ENCODE measurements around the gene KDF1. TPM values are rescaled to one million over a fixed set of nuclear protein-coding genes. Genes with fewer than 3 reads are reported as not detected.
"Not testable (repeated sequence)": the region's sequence is repeated elsewhere in the genome, so short reads cannot be mapped to it uniquely, and the experiment has no call there.

The KDF1 gene
- total RNA-seq, 2 donors from 2014 or later: 0.27 TPM; not detected in 1

DNA sequence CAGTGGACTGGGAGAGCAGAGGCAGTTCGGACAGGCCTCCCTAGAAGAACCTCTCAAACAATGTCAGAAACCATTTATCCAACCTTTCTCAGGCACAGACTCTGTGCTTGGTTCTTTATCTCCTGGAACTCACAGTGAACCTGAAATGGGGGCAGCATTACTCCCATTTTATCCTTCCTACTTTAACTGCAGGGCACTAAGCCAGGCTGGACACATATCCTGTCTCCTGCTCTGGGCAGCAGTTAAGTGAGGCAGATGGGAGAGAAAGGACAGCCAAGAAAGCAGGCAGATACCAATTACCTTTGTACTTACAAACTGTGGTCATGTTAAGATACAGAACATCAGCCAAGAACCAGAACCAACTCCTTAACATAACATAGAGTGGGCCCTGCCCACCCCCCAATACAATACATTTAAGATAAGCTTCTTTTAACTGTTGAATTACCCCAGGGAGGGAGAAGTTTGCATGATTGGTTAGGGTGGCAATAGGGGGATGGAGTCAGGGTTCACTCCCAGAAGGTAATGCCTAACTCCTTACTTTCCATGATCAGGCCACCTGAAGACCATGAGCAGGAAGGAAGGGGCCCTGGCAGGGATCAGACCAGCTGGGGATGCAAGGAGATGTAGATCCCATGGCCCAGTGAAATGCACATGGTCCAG lies 10.9 kb downstream of the KDF1 start:
- peaks cover 10 to 18% of the 10 kb centered on the region in 2 donors for H3K36me3 Mint-ChIP-seq
- DNase-seq (ENCODE audit: low spot score in 2 of 2): no peak
- peak in 1 of 2 donors; percentile 4 for ATAC-seq
- peak overlapping the region in 1 of 2 donors; percentile 25 for H3K27ac Mint-ChIP-seq
- no peaks in the 10 kb centered on the region for H3K9me3 Mint-ChIP-seq

DNA sequence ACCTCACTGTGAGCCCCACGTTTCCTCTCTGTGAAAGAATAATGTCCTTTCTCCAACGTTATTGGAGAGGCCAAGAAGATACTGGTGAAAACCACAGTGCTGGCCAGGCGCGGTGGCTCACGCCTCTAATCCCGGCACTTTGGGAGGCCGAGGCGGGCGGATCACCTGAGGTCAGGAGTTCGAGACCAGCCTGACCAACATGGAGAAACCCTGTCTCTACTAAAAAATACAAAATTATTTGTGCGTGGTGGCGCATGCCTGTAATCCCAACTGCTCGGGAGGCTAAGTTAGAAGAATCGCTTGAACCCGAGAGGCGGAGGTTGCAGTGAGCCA lies 11.6 kb downstream of the KDF1 start:
- peaks cover 10 to 18% of the 10 kb centered on the region in 2 donors for H3K36me3 Mint-ChIP-seq
- not testable (repeated sequence) for H3K9me3 Mint-ChIP-seq; H3K27ac Mint-ChIP-seq; DNase-seq (ENCODE audit: low spot score in 2 of 2); ATAC-seq

DNA sequence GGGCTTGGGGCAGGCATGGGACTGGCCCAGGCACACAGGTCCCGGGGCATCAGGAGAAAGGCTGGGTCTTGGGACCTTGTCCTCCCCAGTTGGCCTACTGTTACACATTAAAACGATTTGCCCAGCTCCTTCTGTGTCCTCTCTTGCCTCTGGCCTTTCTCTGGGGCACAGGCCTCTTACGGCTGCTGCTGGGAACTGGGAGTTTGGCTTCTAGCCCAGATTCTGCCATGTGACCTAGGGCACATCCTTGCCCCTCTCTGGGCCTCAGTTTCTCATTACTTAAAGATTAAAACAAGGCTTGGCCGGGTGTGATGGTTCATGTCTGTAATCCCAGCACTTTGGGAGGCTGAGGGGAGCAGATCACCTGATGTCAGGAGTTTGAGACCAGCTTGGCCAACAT lies 14.0 kb downstream of the KDF1 start:
- ATAC-seq: no peak
- H3K9me3 Mint-ChIP-seq: no peaks in the 10 kb centered on the region
- H3K27ac Mint-ChIP-seq: peak overlapping the region in 1 of 2 donors; percentile 25
- H3K36me3 Mint-ChIP-seq: peaks cover 14 to 25% of the 10 kb centered on the region in 2 donors
- DNase-seq (ENCODE audit: low spot score in 2 of 2): no peak

DNA sequence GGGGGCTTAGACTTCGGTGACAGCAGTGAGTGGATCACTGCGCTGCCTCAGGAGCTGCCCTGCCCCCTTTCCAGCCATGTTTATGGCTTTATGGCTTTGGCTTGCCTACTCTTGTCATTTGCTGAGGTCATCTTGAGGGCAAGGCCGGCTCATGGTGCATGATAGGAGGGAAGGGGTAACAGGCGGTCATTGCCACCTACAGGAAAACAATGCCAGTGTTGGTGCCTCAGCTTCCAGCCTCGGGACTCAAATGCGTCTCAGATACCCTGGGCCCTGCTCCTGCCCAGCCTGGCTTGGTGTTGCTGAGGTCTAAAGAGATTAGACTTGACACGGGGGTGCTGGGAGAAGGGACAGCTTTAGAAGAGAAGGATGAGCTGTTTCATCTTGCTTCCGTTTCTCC lies 14.5 kb downstream of the KDF1 start:
- Mint-ChIP-seq H3K9me3 (no peaks in the 10 kb centered on the region), H3K36me3 (peaks cover 14 to 25% of the 10 kb centered on the region in 2 donors), H3K27ac (peak overlapping the region in 1 of 2 donors; percentile 52)
- DNase-seq (ENCODE audit: low spot score in 2 of 2) (no peak), ATAC-seq (no peak)

DNA sequence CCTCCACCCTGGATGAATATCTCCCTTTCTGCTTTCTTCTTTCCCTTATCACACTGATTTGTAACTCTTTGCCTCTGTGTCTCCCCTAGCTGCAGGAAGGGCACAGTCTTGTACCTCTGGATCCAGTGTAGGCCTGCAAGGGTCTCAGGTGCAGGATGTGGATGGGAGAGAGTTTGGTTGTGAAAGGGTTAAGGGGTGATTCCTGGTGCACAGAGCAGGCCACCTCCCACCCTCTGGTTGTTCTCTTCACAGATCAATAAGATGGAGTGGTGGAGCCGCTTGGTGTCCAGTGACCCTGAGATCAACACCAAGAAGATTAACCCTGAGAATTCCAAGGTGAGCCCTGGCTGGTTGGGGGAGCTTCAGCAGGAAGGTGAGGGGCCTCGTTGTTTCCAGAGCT lies 15.1 kb downstream of the KDF1 start:
- peak overlapping the region; percentile 17 to 52 for H3K27ac Mint-ChIP-seq
- DNase-seq (ENCODE audit: low spot score in 2 of 2): no peak

DNA sequence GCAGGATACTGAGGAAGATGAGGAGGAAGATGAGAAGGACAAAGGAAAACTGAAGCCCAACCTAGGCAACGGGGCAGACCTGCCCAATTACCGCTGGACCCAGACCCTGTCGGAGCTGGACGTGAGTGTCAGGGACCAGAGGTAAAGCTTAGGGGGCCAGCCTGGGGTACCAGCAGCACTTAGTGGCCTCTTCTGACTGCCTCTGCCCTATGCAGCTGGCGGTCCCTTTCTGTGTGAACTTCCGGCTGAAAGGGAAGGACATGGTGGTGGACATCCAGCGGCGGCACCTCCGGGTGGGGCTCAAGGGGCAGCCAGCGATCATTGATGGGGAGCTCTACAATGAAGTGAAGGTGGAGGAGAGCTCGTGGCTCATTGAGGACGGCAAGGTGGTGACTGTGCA lies 17.6 kb downstream of the KDF1 start:
- peak overlapping the region; percentile 30 to 72 for H3K27ac Mint-ChIP-seq
- DNase-seq (ENCODE audit: low spot score in 2 of 2) (no peak), ATAC-seq (no peak)
- peaks cover 14 to 25% of the 10 kb centered on the region in 2 donors for H3K36me3 Mint-ChIP-seq
- no peaks in the 10 kb centered on the region for H3K9me3 Mint-ChIP-seq

More for the DNA sequence above, 15.1 kb downstream of the KDF1 start:
- ATAC-seq: no peak
- H3K9me3 Mint-ChIP-seq: no peaks in the 10 kb centered on the region
- H3K36me3 Mint-ChIP-seq: peaks cover 14 to 25% of the 10 kb centered on the region in 2 donors

DNA sequence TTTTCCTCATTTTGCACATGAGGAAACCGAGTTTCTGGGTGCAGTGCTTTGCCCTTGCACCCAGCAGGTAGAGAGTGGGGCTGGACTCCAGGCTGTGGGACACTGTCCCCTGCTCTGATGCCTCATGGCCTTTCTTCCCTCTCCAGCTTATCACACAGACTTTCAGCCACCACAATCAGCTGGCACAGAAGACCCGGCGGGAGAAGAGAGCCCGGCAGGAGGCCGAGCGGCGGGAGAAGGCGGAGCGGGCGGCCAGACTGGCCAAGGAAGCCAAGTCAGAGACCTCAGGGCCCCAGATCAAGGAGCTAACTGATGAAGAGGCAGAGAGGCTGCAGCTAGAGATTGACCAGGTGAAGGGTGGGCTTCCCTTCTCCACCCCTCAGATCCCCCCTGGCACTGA lies 19.0 kb downstream of the KDF1 start:
- ATAC-seq: no peak
- H3K9me3 Mint-ChIP-seq: no peaks in the 10 kb centered on the region
- no peak overlapping the region for H3K27ac Mint-ChIP-seq
- no peak for DNase-seq (ENCODE audit: low spot score in 2 of 2)
- peaks cover 14 to 26% of the 10 kb centered on the region in 2 donors for H3K36me3 Mint-ChIP-seq

DNA sequence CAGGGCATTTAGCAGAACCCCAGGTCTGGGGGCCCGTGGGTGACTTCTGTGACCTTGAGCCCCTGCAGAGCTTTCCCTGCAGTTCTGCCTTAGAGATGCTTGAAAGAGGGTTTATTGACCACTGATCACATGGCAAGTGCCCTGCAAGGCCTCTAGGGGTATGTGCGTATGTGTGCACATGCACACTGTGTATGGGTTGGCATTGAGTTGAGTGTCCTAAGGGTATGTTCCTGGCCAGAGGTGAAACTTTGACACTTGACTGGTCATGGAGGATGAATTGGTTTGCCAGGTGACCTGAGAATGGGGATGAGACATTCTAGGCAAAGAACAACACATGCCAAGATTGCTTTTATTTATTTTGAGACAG lies 21.6 kb downstream of the KDF1 start:
- ATAC-seq: no peak
- Mint-ChIP-seq H3K36me3 (peaks cover 4 to 18% of the 10 kb centered on the region in 2 donors), H3K9me3 (no peaks in the 10 kb centered on the region), H3K27ac (peak overlapping the region in 1 of 2 donors; percentile 47)
- no peak for DNase-seq (ENCODE audit: low spot score in 2 of 2)

DNA sequence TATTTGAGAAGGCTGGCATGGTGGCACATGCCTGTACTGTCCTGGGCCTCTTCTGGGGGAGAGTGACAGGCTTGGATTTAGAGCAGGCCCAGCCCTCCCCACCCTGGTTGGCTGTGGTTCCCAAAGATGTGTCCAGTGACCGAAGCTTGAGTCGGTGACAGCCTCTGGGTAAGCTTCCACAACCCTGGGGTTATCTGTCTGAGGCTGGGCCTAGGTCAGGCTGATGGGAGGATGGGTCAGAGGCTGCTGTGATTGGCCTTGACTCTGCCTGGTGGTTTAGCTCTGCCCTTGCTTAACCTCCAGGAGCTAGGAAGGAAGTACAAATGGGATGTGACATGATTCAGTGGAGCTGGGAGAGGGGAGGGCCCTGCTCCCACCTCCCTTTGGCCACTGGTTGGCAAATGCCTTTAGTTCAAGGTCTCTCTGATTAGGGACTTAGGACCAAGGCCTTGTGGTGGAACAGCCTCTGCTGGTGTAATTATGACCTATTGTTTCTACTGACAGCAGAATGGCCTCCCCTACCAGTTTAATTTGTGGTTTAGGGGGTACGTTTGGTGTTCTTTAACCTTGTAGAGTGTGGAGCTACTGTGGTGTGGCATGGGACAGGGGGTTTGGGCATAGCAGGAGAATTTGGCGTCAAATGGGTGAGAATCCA lies 22.1 kb downstream of the KDF1 start:
- Mint-ChIP-seq H3K9me3 (no peaks in the 10 kb centered on the region), H3K27ac (peak overlapping the region in 1 of 2 donors; percentile 62), H3K36me3 (peaks cover 4 to 18% of the 10 kb centered on the region in 2 donors)
- DNase-seq (ENCODE audit: low spot score in 2 of 2): no peak
- no peak for ATAC-seq

DNA sequence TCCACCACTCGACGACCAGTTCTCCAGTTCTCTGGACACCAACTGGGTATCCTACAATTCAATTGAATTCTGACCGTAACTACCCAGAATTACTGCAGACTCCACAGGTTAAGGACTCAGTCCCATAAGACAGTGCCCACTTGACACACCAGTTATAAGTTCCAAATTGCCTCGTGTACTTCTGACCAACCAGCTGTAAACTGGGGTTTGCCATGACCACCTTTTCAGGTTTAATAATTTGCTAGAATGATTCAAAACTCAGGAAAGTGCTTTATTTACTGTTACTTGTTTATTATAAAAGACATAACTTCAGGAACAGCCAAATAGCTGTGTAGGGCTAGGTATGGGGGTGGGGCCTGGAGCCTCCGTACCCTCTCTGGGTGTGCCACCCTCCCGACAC lies 23.4 kb downstream of the KDF1 start:
- Mint-ChIP-seq H3K36me3 (peaks cover 0 to 11% of the 10 kb centered on the region in 2 donors), H3K27ac (no peak overlapping the region), H3K9me3 (no peaks in the 10 kb centered on the region)
- ATAC-seq (no peak), DNase-seq (ENCODE audit: low spot score in 2 of 2) (no peak)

DNA sequence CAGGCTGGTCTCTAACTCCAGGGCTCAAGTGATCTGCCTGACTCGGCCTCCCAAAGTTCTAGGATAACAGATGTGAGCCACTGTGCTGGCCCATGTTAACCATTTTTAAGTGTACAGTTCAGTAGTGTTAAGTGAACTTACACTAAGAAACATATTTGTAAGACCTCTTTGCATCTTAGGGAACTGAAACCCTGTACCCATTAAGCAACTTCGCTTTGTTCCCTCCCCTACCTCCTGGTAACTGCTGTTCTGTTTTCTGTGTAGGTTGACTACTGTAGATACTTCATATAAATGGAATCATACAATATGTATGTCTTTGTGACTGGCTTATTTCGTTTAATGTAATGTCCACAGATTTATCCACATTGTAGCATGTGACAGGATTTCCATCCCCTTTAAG lies 27.7 kb downstream of the KDF1 start:
- DNase-seq (ENCODE audit: low spot score in 2 of 2): no peak
- peak overlapping the region; percentile 35 to 36 for H3K27ac Mint-ChIP-seq
- ATAC-seq: no peak
- peaks cover 0 to 23% of the 10 kb centered on the region in 2 donors for H3K36me3 Mint-ChIP-seq
- no peaks in the 10 kb centered on the region for H3K9me3 Mint-ChIP-seq

DNA sequence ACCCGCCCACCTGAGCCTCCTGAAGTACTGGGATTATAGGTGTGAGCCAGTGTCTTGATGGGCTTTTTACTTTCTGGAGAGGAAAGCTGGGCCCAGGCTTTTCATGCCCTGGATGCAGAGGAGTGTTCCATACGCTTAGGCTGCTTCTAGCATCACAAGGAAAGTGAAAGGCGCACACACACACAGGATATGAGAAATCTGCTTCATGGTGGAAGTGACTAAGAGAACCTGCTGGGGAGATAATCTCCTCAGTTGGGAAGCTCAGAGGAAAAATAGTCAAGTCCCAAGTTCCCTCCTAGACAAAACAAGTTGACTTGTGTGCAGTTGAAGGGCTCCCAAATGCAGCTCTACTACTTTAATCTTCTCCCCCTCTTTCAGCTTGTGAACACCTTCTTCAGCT lies 36.6 kb downstream of the KDF1 start:
- peaks cover 27 to 41% of the 10 kb centered on the region in 2 donors for H3K36me3 Mint-ChIP-seq
- H3K27ac Mint-ChIP-seq: peak overlapping the region; percentile 16 to 91
- ATAC-seq: no peak
- peaks cover 0 to 4% of the 10 kb centered on the region in 2 donors for H3K9me3 Mint-ChIP-seq
- no peak for DNase-seq (ENCODE audit: low spot score in 2 of 2)

DNA sequence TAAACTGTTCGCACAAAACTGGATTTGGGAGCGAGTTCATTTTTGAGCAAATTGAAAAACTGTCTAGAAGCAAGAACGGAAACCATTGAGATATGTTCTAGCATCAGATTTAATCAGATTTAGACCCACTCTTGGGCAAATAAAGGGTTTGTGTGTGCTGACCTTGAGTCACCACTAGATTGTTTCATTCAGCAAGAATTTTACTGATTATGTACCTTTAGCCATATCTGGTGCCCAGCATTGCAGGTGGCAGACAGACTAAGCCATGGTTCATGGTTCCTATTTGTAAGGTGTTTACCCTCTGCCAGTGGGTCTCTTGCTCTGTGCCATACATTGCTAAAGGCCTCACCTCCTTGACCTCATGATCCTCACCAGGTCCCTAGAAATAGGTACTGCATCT lies 37.4 kb downstream of the KDF1 start:
- peaks cover 27 to 33% of the 10 kb centered on the region in 2 donors for H3K36me3 Mint-ChIP-seq
- peaks cover 0 to 4% of the 10 kb centered on the region in 2 donors for H3K9me3 Mint-ChIP-seq
- H3K27ac Mint-ChIP-seq: peak overlapping the region; percentile 88 to 91
- DNase-seq (ENCODE audit: low spot score in 2 of 2) (no peak), ATAC-seq (no peak)

DNA sequence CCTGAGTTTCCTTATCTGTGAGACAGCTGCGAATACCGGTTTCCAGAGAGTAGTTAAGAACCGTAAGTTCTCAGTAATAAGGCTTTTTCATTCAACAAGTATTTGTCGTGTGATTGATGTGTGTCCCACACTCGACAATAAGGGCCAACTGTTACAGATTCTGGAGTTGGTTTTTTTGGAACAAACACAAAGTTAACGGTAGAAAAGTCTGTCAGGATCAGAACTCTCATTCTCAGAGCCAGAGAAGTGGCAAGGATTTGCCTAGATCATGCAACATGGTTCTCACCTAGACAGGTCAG lies 37.9 kb downstream of the KDF1 start:
- Mint-ChIP-seq H3K36me3 (peaks cover 27 to 28% of the 10 kb centered on the region in 2 donors), H3K27ac (peak overlapping the region; percentile 84 to 91), H3K9me3 (peaks cover 0 to 4% of the 10 kb centered on the region in 2 donors)
- no peak for ATAC-seq
- no peak for DNase-seq (ENCODE audit: low spot score in 2 of 2)

DNA sequence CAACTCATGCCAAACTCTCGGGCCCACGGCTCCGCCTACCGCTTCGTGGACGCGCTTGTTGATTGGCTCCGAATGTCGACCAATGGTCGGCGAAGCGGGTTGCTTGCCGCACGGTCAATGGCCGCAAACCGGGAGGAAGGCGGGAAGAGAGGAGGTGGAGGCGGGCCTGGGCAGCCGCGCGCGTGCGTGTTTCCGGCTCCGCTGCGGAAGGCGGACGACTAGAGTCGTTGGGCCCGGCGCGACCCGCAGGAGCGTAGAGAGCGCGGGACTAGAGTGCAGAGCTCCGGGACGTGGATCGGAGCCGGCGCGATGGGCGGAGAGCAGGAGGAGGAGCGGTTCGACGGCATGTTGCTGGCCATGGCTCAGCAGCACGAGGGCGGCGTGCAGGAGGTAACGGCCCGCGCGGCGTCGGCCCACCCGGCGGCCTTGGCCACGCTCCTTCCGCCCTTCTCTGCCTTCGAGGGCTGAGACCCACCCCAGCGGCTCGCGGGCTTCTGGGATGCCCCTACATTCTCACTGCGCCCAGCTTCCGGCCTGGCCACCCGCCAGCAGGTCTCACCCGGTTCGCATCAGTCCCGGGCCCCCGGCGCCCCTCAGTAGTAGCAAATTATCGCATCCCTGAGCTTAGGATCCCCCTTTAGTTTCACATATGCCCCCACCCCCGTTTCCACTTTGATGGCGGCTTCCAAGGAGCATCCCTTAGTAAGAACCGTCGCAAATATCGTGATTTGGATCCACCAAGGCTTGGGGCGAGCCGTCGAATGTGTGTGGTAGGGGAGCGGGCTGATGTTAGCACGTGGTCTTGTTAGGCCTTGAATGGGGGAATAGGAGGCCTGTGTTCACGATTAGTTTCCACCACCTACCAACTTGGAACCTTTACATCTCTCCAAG lies 38.5 kb downstream of the KDF1 start, which contains the start of gene NUDC:
TSS of gene NUDC (plus strand) at position 204 of the 891 bp plus-strand sequence. CDS start at position 310, 106 bp downstream.
- Mint-ChIP-seq H3K9me3 (peaks cover 0 to 4% of the 10 kb centered on the region in 2 donors), H3K36me3 (peaks cover 23 to 25% of the 10 kb centered on the region in 2 donors), H3K27ac (peak within 1 kb of the TSS; percentile 91 to 98)
- ATAC-seq (peak; percentile 96), DNase-seq (ENCODE audit: low spot score in 2 of 2) (peak; percentile 94 to 97)

DNA sequence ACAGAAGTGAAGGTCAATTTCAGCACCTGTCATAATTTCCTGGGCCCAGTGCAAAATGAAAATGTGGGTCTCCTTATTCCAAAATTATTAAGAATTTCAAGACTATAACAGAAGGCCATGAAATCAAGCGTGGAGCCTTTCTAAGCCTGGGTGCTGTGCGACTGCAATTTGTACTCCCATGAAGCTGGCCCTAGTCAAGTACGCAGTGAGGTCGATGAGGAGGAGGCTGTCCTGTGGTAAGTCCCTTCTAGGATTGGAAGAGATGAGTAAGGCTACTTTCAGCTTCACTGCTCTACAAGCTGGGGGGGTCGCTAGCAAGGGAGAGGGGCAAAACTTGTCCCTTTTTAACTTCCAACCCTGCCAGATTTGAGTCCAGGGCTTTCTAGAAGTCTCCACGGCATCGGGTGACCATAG lies 39.1 kb downstream of the KDF1 start:
- Mint-ChIP-seq H3K27ac (peak overlapping the region; percentile 91 to 98), H3K9me3 (peaks cover 0 to 4% of the 10 kb centered on the region in 2 donors), H3K36me3 (peaks cover 21 to 23% of the 10 kb centered on the region in 2 donors)
- no peak for DNase-seq (ENCODE audit: low spot score in 2 of 2)
- peak; percentile 69 to 75 for ATAC-seq
